CD4-positive, alpha-beta T cell (primary cell): ENCODE results near the gene HDAC4. TPM values are rescaled to one million over a fixed set of nuclear protein-coding genes. Genes with fewer than 3 reads are reported as not detected.

Source experiments
- ATAC-seq: fragments of 200-7000 bp; cut with Tn5 transposase; one replicate; pipeline ENCODE4 v1.10.0; 2022; ENCODE audit warnings: mild to moderate bottlenecking; ENCODE audit not compliant: poor library complexity
- CTCF ChIA-PET: fragments of 350-600 bp; sonication (Branson Sonifier 250); formaldehyde crosslinking; loops from one replicate; lab custom pipeline; 2021; ENCODE audit warnings: antibody characterized with exemption, inconsistent platforms; lab: Charles Lee
- POLR2A ChIA-PET: fragments of 350-600 bp; sonication (Branson Sonifier 250); formaldehyde crosslinking; loops from one replicate; lab custom pipeline; 2021; ENCODE audit warnings: antibody characterized with exemption, inconsistent platforms; lab: Charles Lee
- DNase-seq, 14 experiments: peaks; one replicate each; pipeline ENCODE4 v3.0.0-alpha.2; 2013 to 2020; ENCODE audit warnings: mixed read lengths in 2 of 14
- H3K27ac ChIP-seq, 2 donors: one replicate each; pipeline versions ENCODE4 v1.5.1 to v1.7.0; 2013; ENCODE audit warnings: low read length in 2 of 2, low read depth in 1 of 2, mild to moderate bottlenecking in 1 of 2
- H3K27me3 ChIP-seq, 2 experiments: 1 replicate in 1 of 2; 2 replicates in 1 of 2; pipeline versions ENCODE4 v1.6.1 to v1.7.0; 2013; ENCODE audit warnings: low read length in 2 of 2, control low read depth in 1 of 2, mild to moderate bottlenecking in 1 of 2, moderate library complexity in 1 of 2; ENCODE audit not compliant: insufficient read depth in 2 of 2, control insufficient read depth in 1 of 2
- H3K36me3 ChIP-seq: one replicate; pipeline ENCODE4 v1.6.1; 2013; ENCODE audit warnings: low read length, control low read depth; ENCODE audit not compliant: insufficient read depth
- H3K4me1 ChIP-seq: one replicate; pipeline ENCODE4 v1.6.1; 2013; ENCODE audit warnings: low read length, control low read depth; ENCODE audit not compliant: insufficient read depth
- H3K4me3 ChIP-seq: one replicate; pipeline ENCODE4 v1.5.1; 2013; ENCODE audit warnings: mild to moderate bottlenecking, low read length, moderate library complexity
- H3K9me3 ChIP-seq, 2 experiments: 1 replicate in 1 of 2; 2 replicates in 1 of 2; pipeline versions ENCODE4 v1.6.1 to v1.7.0; 2013; ENCODE audit warnings: low read length in 2 of 2, mild to moderate bottlenecking in 2 of 2, control low read depth in 1 of 2, moderate library complexity in 1 of 2; ENCODE audit not compliant: control insufficient read depth in 1 of 2, insufficient read depth in 1 of 2
- H3K27ac Mint-ChIP-seq: one replicate; pipeline ENCODE4 v1.8.0; 2020; ENCODE audit warnings: mixed read lengths
- H3K27me3 Mint-ChIP-seq: one replicate; pipeline ENCODE4 v1.8.0; 2021; ENCODE audit warnings: mixed read lengths
- H3K36me3 Mint-ChIP-seq: one replicate; pipeline ENCODE4 v1.8.0; 2021; ENCODE audit warnings: low read depth, mixed read lengths
- H3K4me1 Mint-ChIP-seq: one replicate; pipeline ENCODE4 v1.8.0; 2021; ENCODE audit warnings: low read depth, mixed read lengths
- H3K4me3 Mint-ChIP-seq: one replicate; pipeline ENCODE4 v1.8.0; 2020; ENCODE audit warnings: mild to moderate bottlenecking, mixed read lengths
- H3K9me3 Mint-ChIP-seq: one replicate; pipeline ENCODE4 v1.8.0; 2020; ENCODE audit warnings: mixed read lengths
- intact Hi-C, 2 experiments: fragments of 100-400 bp; cut with DNase I in 1 of 2; cut with micrococcal nuclease in 1 of 2; formaldehyde crosslinking; loops; one replicate each; pipeline versions ENCODE4 v1.15.1 to v1.9.0; 2023 to 2025; cut with DNase I, micrococcal nuclease
- total RNA-seq, 174 experiments: library from RNA in 2 of 174; stranded (reverse) in 2 of 174; gene quantifications; one replicate each; pipeline ENCODE4 v1.2.3 and lab custom pipeline; 2021 to 2026
- TF ChIP-seq, protein P1 (sequence below): fragments of 200-600 bp; IDR thresholded peaks from one replicate; pipeline ENCODE4 v1.8.0; 2022; ENCODE audit warnings: antibody characterized with exemption, mild to moderate bottlenecking

HDAC4 gene
- total RNA-seq, 2 experiments from 2014 or later: 45.3 to 49.2 TPM

DNA sequence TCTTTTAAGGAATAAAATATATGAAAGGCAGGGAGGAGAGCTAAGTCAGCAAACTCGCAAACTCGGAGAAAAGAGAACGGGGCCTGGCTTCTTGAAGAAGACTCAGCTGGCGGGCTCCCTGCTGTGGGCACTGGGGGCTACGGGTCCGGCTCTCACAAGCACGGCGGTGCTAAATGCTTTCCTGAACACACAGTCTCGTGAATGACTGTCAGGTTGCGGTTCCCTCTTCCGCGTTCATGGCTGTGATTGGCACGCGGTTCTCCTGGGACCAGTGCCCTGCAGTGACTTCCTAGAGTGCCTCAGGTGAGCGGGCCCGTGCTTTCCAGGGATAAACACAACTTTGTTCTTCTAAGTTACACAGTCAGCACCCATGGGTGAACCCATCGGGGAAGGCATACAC is 208.4 kb downstream of the HDAC4 start:
- TF ChIP-seq, protein P1, sequence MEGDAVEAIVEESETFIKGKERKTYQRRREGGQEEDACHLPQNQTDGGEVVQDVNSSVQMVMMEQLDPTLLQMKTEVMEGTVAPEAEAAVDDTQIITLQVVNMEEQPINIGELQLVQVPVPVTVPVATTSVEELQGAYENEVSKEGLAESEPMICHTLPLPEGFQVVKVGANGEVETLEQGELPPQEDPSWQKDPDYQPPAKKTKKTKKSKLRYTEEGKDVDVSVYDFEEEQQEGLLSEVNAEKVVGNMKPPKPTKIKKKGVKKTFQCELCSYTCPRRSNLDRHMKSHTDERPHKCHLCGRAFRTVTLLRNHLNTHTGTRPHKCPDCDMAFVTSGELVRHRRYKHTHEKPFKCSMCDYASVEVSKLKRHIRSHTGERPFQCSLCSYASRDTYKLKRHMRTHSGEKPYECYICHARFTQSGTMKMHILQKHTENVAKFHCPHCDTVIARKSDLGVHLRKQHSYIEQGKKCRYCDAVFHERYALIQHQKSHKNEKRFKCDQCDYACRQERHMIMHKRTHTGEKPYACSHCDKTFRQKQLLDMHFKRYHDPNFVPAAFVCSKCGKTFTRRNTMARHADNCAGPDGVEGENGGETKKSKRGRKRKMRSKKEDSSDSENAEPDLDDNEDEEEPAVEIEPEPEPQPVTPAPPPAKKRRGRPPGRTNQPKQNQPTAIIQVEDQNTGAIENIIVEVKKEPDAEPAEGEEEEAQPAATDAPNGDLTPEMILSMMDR: no peak
- Histone ChIP-seq H3K4me3 (no peak overlapping the region), H3K4me1 (no peaks in the 10 kb centered on the region), H3K27me3 (no peaks in the 10 kb centered on the region), H3K27ac (no peak overlapping the region), H3K9me3 (peaks cover 6 to 18% of the 10 kb centered on the region in 2 experiments), H3K36me3 (peaks cover 41% of the 10 kb centered on the region)
- Mint-ChIP-seq H3K9me3 (no peaks in the 10 kb centered on the region), H3K4me1 (peaks cover 16% of the 10 kb centered on the region), H3K36me3 (peaks cover 75% of the 10 kb centered on the region), H3K27ac (no peak overlapping the region), H3K27me3 (no peaks in the 10 kb centered on the region), H3K4me3 (no peak overlapping the region)
- intact Hi-C loops: no loop called here
- POLR2A ChIA-PET: no interaction called here
- CTCF ChIA-PET: no interaction called here
- DNase-seq: no peak
- ATAC-seq: no peak

DNA sequence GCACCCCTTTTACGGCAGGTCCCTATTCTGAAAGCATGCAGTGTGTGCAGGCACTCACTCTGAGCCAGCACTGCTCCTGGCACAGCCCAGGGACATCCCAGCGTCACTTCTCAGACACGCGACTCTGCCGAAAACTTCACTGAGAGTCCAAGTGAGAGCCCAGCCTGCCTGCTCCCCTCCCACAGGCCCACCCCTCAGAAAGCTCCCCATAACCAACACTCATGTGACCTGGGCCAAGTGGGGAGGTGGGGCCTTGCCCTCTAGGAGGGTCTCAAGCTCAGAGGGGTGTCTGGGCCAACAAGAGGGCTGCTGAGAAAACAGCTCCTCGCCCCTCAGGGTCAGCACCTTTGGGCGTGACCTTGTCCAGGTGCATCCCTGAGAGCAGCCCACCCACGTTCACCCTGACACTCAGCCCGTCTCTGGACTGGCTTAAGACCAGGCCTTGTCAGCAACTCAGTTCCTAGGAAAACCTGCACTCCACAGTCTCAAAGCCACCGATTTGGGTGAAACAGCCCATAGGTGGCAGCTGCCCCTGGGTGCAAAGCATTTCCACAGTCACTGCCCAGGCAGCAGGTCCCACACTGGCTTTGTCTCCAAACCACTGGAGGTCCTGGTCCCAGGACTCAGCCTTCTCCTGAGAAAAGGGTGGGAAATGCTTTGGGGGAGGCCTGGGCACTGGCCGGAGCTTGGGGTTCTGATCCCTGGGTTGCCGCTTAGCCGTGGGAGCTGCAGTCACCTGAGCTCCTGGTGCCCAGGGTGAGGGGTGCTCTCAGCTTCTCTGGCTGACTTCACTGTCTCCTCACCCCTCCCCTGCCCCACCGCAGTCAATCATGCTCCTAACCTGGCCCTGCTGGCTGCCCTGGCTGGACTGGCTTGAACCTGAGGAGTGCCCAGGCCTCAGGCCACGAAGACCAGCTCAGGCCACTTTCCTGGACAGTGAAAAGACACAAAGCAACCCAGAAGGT is 209.6 kb downstream of the HDAC4 start:
- intact Hi-C loops: no loop called here
- peaks cover 14% of the 10 kb centered on the region for H3K4me1 Mint-ChIP-seq
- no peak overlapping the region for H3K4me3 Mint-ChIP-seq
- no peak overlapping the region for H3K4me3 ChIP-seq
- no peaks in the 10 kb centered on the region for H3K9me3 Mint-ChIP-seq
- H3K27me3 ChIP-seq: no peaks in the 10 kb centered on the region
- peaks cover 44% of the 10 kb centered on the region for H3K36me3 ChIP-seq
- ATAC-seq: no peak
- H3K4me1 ChIP-seq: no peaks in the 10 kb centered on the region
- H3K27ac Mint-ChIP-seq: no peak overlapping the region
- H3K27me3 Mint-ChIP-seq: no peaks in the 10 kb centered on the region
- H3K27ac ChIP-seq: no peak overlapping the region
- POLR2A ChIA-PET: no interaction called here
- H3K36me3 Mint-ChIP-seq: peaks cover 75% of the 10 kb centered on the region
- H3K9me3 ChIP-seq: peaks cover 6 to 18% of the 10 kb centered on the region in 2 experiments
- no peak for DNase-seq
- TF ChIP-seq, protein P1: no peak
- CTCF ChIA-PET: no interaction called here

DNA sequence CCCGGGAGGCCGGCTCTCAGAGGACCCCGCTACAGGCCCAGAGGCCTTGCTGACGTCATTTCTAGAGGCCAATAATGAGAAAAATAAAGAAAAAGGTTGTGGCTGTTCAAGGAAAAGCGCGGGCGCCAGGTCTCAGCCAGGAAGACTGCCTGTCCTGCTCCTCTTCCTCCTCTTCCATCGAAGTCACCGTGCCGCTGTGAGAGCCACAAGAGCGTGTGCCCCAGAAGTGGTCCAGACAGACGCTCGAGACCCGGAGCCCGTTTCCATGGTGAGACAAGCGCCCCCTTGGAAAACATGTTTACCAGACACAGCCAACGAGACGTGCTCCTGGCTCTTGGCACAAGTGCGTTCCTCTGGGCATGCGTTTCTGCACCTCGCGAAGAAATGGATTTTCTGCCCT is 210.5 kb downstream of the HDAC4 start:
- H3K36me3 ChIP-seq: peaks cover 51% of the 10 kb centered on the region

More for the DNA sequence above, 210.5 kb downstream of the HDAC4 start:
- no peaks in the 10 kb centered on the region for H3K27me3 ChIP-seq
- Mint-ChIP-seq H3K4me1 (peaks cover 6% of the 10 kb centered on the region), H3K27me3 (no peaks in the 10 kb centered on the region), H3K9me3 (no peaks in the 10 kb centered on the region), H3K27ac (no peak overlapping the region), H3K36me3 (peaks cover 75% of the 10 kb centered on the region), H3K4me3 (no peak overlapping the region)
- no peak for ATAC-seq
- CTCF ChIA-PET: no interaction called here
- DNase-seq: no peak
- H3K4me1 ChIP-seq: no peaks in the 10 kb centered on the region
- TF ChIP-seq, protein P1: no peak
- H3K4me3 ChIP-seq: no peak overlapping the region
- no peak overlapping the region for H3K27ac ChIP-seq
- intact Hi-C loops: no loop called here
- POLR2A ChIA-PET: no interaction called here
- peaks cover 6 to 18% of the 10 kb centered on the region in 2 experiments for H3K9me3 ChIP-seq
